Epithelial cell of esophagus (primary cell): ENCODE results near the gene MORC2.

Experiments used
- DNase-seq: peaks from one replicate; pipeline ENCODE4 v3.0.0; 2010; ENCODE audit warnings: low read depth
- H3K4me3 ChIP-seq: 2 replicates; pipeline ENCODE4 v1.5.1; 2011; ENCODE audit warnings: mild to moderate bottlenecking, low read length, control low read depth
- CTCF ChIP-seq: IDR thresholded peaks from 2 replicates; pipeline ENCODE4 v1.5.1; 2011; ENCODE audit warnings: low read depth, mild to moderate bottlenecking, low read length, control low read depth, inconsistent platforms; ENCODE audit not compliant: insufficient read depth; ENCODE audit errors: missing control alignments

The MORC2 gene

GRCh38 chr22:30876221-30876751 is 92.3 kb downstream of the MORC2 start:
- no peak for DNase-seq
- no peak for TF ChIP-seq CTCF
- no peak overlapping the region for H3K4me3 ChIP-seq

GRCh38 chr22:30875481-30876215 is 92.9 kb downstream of the MORC2 start:
- no peak overlapping the region for H3K4me3 ChIP-seq
- no peak for TF ChIP-seq CTCF
- no peak for DNase-seq
